Measurements from ENCODE around the gene RTN3. TPM values are rescaled to one million over a fixed set of nuclear protein-coding genes. Genes with fewer than 3 reads are reported as not detected.

RTN3 gene
- total RNA-seq, 1 experiment from 2014 or later: 145 TPM

- ATAC-seq (no peak), DNase-seq (ENCODE audit: low read depth, low spot score) (no peak)
- H3K4me1 ChIP-seq (ENCODE audit: control insufficient read depth, insufficient read depth, low read length): peaks cover 8% of the 10 kb centered on the region
- H3K9me3 ChIP-seq (ENCODE audit: control insufficient read depth, insufficient read depth, low read depth, low read length): no peaks in the 10 kb centered on the region
- ChIA-PET POLR2A (no interaction called here), CTCF (interaction anchor here (0.6 kb wide), 1 partner anchor 35 kb away, joined by 3 read pairs; no protein-coding TSS in a partner anchor)
- no peak overlapping the region for H3K27ac ChIP-seq (ENCODE audit: low read length)
- in situ Hi-C loops (cut with HindIII; ENCODE audit: low pct_unique_long_range_greater_than_20kb, low sequenced_read_pairs) (no loop called here), intact Hi-C loops (cut with micrococcal nuclease; ENCODE audit: unreplicated experiment) (loop anchor here (10.0 kb wide), 1 partner anchor 71 kb away; the partner anchor contains the start of gene MARK2)
- no peaks in the 10 kb centered on the region for H3K27me3 ChIP-seq (ENCODE audit: control insufficient read depth, insufficient read depth, low read length)
- TF ChIP-seq TCF7L2 (IDR thresholded peaks at IDR 0.05; ENCODE audit: low read depth, low read length) (no peak), POLR2AphosphoS5 (IDR thresholded peaks at IDR 0.05; ENCODE audit: low read depth, low read length) (no peak), CTCF (IDR thresholded peaks at IDR 0.05) (no peak), REST (IDR thresholded peaks at IDR 0.05; ENCODE audit: insufficient read depth in 1 of 2, low read depth in 2 of 2, low read length in 1 of 2) (no peak), SIN3A (IDR thresholded peaks at IDR 0.05; ENCODE audit: borderline replicate concordance, insufficient read depth, low read depth, low read length) (no peak)
- no TSS peak for BruUV-seq (replicated peaks)
- peaks cover 11% of the 10 kb centered on the region; the same call in 1 of the 2 replicates for H3K36me3 ChIP-seq (ENCODE audit: control insufficient read depth, insufficient read depth, low read length)
- H3K4me3 ChIP-seq (ENCODE audit: low read depth in 2 of 2, low read length in 2 of 2): no peak overlapping the region
Measured at GRCh38 chr11:63763496-63764339, 82.4 kb downstream of the RTN3 start.

- POLR2A ChIA-PET: no interaction called here
- ATAC-seq (no peak), DNase-seq (ENCODE audit: low read depth, low spot score) (no peak)
- Histone ChIP-seq H3K27me3 (ENCODE audit: control insufficient read depth, insufficient read depth, low read length) (no peaks in the 10 kb centered on the region), H3K9me3 (ENCODE audit: control insufficient read depth, insufficient read depth, low read depth, low read length) (no peaks in the 10 kb centered on the region), H3K4me1 (ENCODE audit: control insufficient read depth, insufficient read depth, low read length) (peaks cover 8% of the 10 kb centered on the region), H3K4me3 (ENCODE audit: low read depth in 2 of 2, low read length in 2 of 2) (no peak overlapping the region), H3K36me3 (ENCODE audit: control insufficient read depth, insufficient read depth, low read length) (peaks cover 10% of the 10 kb centered on the region; the same call in 1 of the 2 replicates), H3K27ac (ENCODE audit: low read length) (no peak overlapping the region)
- intact Hi-C loops (cut with micrococcal nuclease; ENCODE audit: unreplicated experiment) (loop anchor here (10.0 kb wide), 1 partner anchor 70 kb away; the partner anchor contains the start of gene MARK2), in situ Hi-C loops (cut with HindIII; ENCODE audit: low pct_unique_long_range_greater_than_20kb, low sequenced_read_pairs) (no loop called here)
- CTCF ChIA-PET: interaction anchor here (0.6 kb wide), 1 partner anchor 35 kb away, joined by 3 read pairs; no protein-coding TSS in a partner anchor
- TF ChIP-seq SIN3A (IDR thresholded peaks at IDR 0.05; ENCODE audit: borderline replicate concordance, insufficient read depth, low read depth, low read length) (no peak), CTCF (IDR thresholded peaks at IDR 0.05) (no peak)
- BruUV-seq (replicated peaks): no TSS peak
Measured at GRCh38 chr11:63764340-63764678, 83.0 kb downstream of the RTN3 start.

All from Panc1 (cell line).